PFSK-1 (cell line): ENCODE measurements around the gene DGUOK.

ENCODE experiments used
- FOXP2 ChIP-seq: optimal IDR thresholded peaks from 2 replicates; pipeline ENCODE3; 2011; ENCODE audit warnings: borderline replicate concordance, control low read depth, inconsistent platforms; ENCODE audit not compliant: insufficient read depth; ENCODE audit errors: extremely low read length, extremely low read depth
- POLR2AphosphoS5 ChIP-seq: IDR thresholded peaks from 2 replicates; pipeline ENCODE4 v1.6.1; 2012; ENCODE audit warnings: low read depth, mild to moderate bottlenecking, control low read depth, low read length, moderate library complexity
- REST ChIP-seq, 2 experiments: IDR thresholded peaks; 2 replicates each; pipeline versions ENCODE4 v1.6.1 to v1.8.0; 2011 to 2012; ENCODE audit warnings: low read depth in 2 of 2, low read length in 2 of 2, control low read depth in 1 of 2, inconsistent platforms in 1 of 2, mild to moderate bottlenecking in 1 of 2, moderate library complexity in 1 of 2; ENCODE audit not compliant: insufficient read depth in 1 of 2
- SIN3A ChIP-seq: IDR thresholded peaks from 2 replicates; pipeline ENCODE4 v1.6.1; 2012; ENCODE audit warnings: mild to moderate bottlenecking, low read length, moderate library complexity, borderline replicate concordance; ENCODE audit not compliant: insufficient read depth
- TAF1 ChIP-seq: IDR thresholded peaks from 2 replicates; pipeline ENCODE4 v1.6.1; 2012; ENCODE audit warnings: low read length, control low read depth, borderline replicate concordance; ENCODE audit not compliant: insufficient read depth

The DGUOK gene

GRCh38 chr2:73896362-73897239, 30.1 kb upstream of the DGUOK start:
- TF ChIP-seq SIN3A (no peak), REST (IDR thresholded peaks at IDR 0.05; ENCODE audit: insufficient read depth in 1 of 2, low read depth in 2 of 2, low read length in 2 of 2) (no peak), FOXP2 (no peak), TAF1 (no peak), POLR2AphosphoS5 (no peak)

- TF ChIP-seq REST (IDR thresholded peaks at IDR 0.05; ENCODE audit: insufficient read depth in 1 of 2, low read depth in 2 of 2, low read length in 2 of 2) = no peak
- TF ChIP-seq SIN3A = no peak
- no peak for TF ChIP-seq FOXP2
- TF ChIP-seq POLR2AphosphoS5 = no peak
- TF ChIP-seq TAF1 = no peak
Measured at GRCh38 chr2:73897240-73897583, 29.5 kb upstream of the DGUOK start.

DNA sequence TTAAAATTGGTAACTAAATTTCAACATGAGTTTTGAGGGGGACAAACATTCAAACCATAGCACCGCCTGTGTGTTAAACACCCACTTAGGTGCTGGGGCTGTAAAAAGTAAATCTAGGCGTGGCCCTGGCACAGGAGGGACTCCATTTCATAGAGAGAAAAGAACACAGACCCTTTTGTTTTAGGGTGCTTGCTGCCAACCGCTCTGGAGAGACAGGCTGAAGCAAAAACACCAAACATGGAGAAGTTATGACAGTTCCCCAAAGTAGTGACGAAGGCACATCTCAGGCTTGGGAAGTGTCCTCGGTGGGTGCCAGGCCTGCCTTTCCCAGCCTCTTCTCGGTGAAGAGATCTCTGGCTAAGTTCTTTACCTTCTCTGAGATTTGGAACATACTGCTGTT, 28.7 kb upstream of the DGUOK start:
- no peak for TF ChIP-seq SIN3A
- TF ChIP-seq REST (IDR thresholded peaks at IDR 0.05; ENCODE audit: insufficient read depth in 1 of 2, low read depth in 2 of 2, low read length in 2 of 2) = no peak
- no peak for TF ChIP-seq TAF1
- no peak for TF ChIP-seq FOXP2
- TF ChIP-seq POLR2AphosphoS5 = no peak

GRCh38 chr2:73899801-73900336, 26.8 kb upstream of the DGUOK start:
- TF ChIP-seq POLR2AphosphoS5 (no peak), SIN3A (no peak), TAF1 (no peak), REST (IDR thresholded peaks at IDR 0.05; ENCODE audit: insufficient read depth in 1 of 2, low read depth in 2 of 2, low read length in 2 of 2) (no peak)
